ENCODE data around the gene SLC38A6. TPM values are rescaled to one million over a fixed set of nuclear protein-coding genes. Genes with fewer than 3 reads are reported as not detected.

The SLC38A6 gene
- total RNA-seq, 2 donors from 2014 or later, result 5.7 to 6.9 TPM

- Histone ChIP-seq H3K27ac (no peak overlapping the region), H3K27me3 (no peaks in the 10 kb centered on the region), H3K36me3 (peaks cover 10% of the 10 kb centered on the region), H3K4me3 (no peak overlapping the region), H3K4me1 (no peaks in the 10 kb centered on the region), H3K9me3 (no peaks in the 10 kb centered on the region)
- no peak for DNase-seq (ENCODE audit: low spot score)
- TF ChIP-seq CTCF (IDR thresholded peaks at IDR 0.05), result no peak
These were observed 9.8 kb upstream of the SLC38A6 start for GRCh38 chr14:60971271-60971670.

- Histone ChIP-seq H3K36me3 (peaks cover 14% of the 10 kb centered on the region), H3K27me3 (no peaks in the 10 kb centered on the region), H3K27ac (no peak overlapping the region), H3K9me3 (no peaks in the 10 kb centered on the region), H3K4me1 (no peaks in the 10 kb centered on the region), H3K4me3 (no peak overlapping the region)
- DNase-seq (ENCODE audit: low spot score), result no peak
- no peak for TF ChIP-seq CTCF (IDR thresholded peaks at IDR 0.05)
These were observed 8.8 kb upstream of the SLC38A6 start for GRCh38 chr14:60972295-60972694.

- Histone ChIP-seq H3K27ac (no peak overlapping the region), H3K4me3 (no peak overlapping the region), H3K9me3 (no peaks in the 10 kb centered on the region), H3K4me1 (peaks cover 0 to 5% of the 10 kb centered on the region in 2 donors), H3K36me3 (peaks cover 14% of the 10 kb centered on the region), H3K27me3 (no peaks in the 10 kb centered on the region)
- TF ChIP-seq CTCF (IDR thresholded peaks at IDR 0.05), result no peak
- DNase-seq (ENCODE audit: low spot score), result no peak
These were observed 8.0 kb upstream of the SLC38A6 start for GRCh38 chr14:60973070-60973469.

- DNase-seq (ENCODE audit: low spot score), result no peak
- no peaks in the 10 kb centered on the region for H3K9me3 ChIP-seq
- peaks cover 14% of the 10 kb centered on the region for H3K36me3 ChIP-seq
- H3K27me3 ChIP-seq, result no peaks in the 10 kb centered on the region
- H3K27ac ChIP-seq, result no peak overlapping the region
- peaks cover 0 to 16% of the 10 kb centered on the region in 2 donors for H3K4me1 ChIP-seq
- TF ChIP-seq CTCF (IDR thresholded peaks at IDR 0.05), result no peak
- no peak overlapping the region for H3K4me3 ChIP-seq
These were observed 6.9 kb upstream of the SLC38A6 start for GRCh38 chr14:60974090-60974651.

GRCh38 chr14:60975551-60975950, 5.5 kb upstream of the SLC38A6 start:
- H3K36me3 ChIP-seq, result peaks cover 14% of the 10 kb centered on the region
- no peak overlapping the region for H3K4me3 ChIP-seq
- no peaks in the 10 kb centered on the region for H3K9me3 ChIP-seq
- no peak for TF ChIP-seq CTCF (IDR thresholded peaks at IDR 0.05)
- H3K4me1 ChIP-seq, result peaks cover 0 to 25% of the 10 kb centered on the region in 2 donors
- no peaks in the 10 kb centered on the region for H3K27me3 ChIP-seq
- no peak for DNase-seq (ENCODE audit: low spot score)
- no peak overlapping the region for H3K27ac ChIP-seq

- DNase-seq (ENCODE audit: low spot score), result no peak
- Histone ChIP-seq H3K27me3 (no peaks in the 10 kb centered on the region), H3K4me1 (peaks cover 0 to 39% of the 10 kb centered on the region in 2 donors), H3K9me3 (no peaks in the 10 kb centered on the region), H3K4me3 (no peak overlapping the region), H3K36me3 (peaks cover 14% of the 10 kb centered on the region), H3K27ac (no peak overlapping the region)
- no peak for TF ChIP-seq CTCF (IDR thresholded peaks at IDR 0.05)
These were observed 3.2 kb upstream of the SLC38A6 start for GRCh38 chr14:60977847-60978246.

Measured in right atrium auricular region (tissue), 2 donors.